ENCODE results near the gene RPS6KB2. TPM values are rescaled to one million over a fixed set of nuclear protein-coding genes. Genes with fewer than 3 reads are reported as not detected.

The RPS6KB2 gene
- total RNA-seq = 29.7 and 32.5 TPM in 2 replicates

GRCh38 chr11:67428052-67429001 is at the start of gene RPS6KB2:
Gene RPS6KB2, plus strand, starts transcription at chr11:67428494. Its CDS starts 52 bp downstream, at chr11:67428546.

GRCh38 chr11:67391304-67392182 is 36.8 kb upstream of the RPS6KB2 start, which contains the start of gene RAD9A:
Gene RAD9A, plus strand, starts transcription at chr11:67391986. Its CDS starts 59 bp downstream, at chr11:67392045.

GRCh38 chr11:67401495-67402191 is 26.7 kb upstream of the RPS6KB2 start, which contains the start of gene PPP1CA:
Gene PPP1CA, minus strand, starts transcription at chr11:67401858. Its CDS starts 76 bp downstream, at chr11:67401782.

GRCh38 chr11:67415501-67416304 is 12.6 kb upstream of the RPS6KB2 start, which contains the start of gene CARNS1:
Gene CARNS1, plus strand, starts transcription at chr11:67415678. Its CDS starts 522 bp downstream, at chr11:67416200.

GRCh38 chr11:67437082-67437808 is 9.0 kb downstream of the RPS6KB2 start, which contains the start of gene PTPRCAP:
Gene PTPRCAP, minus strand, starts transcription at chr11:67437682. Its CDS starts 63 bp downstream, at chr11:67437619.

GRCh38 chr11:67452141-67452952 is 24.1 kb downstream of the RPS6KB2 start, which contains the start of gene GPR152:
Gene GPR152, minus strand, starts transcription at chr11:67452729. Its CDS starts 5 bp downstream, at chr11:67452724.

GRCh38 chr11:67455054-67455453 is 26.8 kb downstream of the RPS6KB2 start, which contains the start of gene CABP4:
Gene CABP4, plus strand, starts transcription at chr11:67455354. Its CDS starts 70 bp downstream, at chr11:67455424.

GRCh38 chr11:67468759-67469507 is 40.6 kb downstream of the RPS6KB2 start, which contains the start of gene TMEM134:
Gene TMEM134, minus strand, starts transcription at chr11:67469251. Its CDS starts 59 bp downstream, at chr11:67469192.

GRCh38 chr11:67482827-67483798 is 54.8 kb downstream of the RPS6KB2 start, which contains the start of gene AIP:
Gene AIP, plus strand, starts transcription at chr11:67483026. Its CDS starts 133 bp downstream, at chr11:67483159.

Other genes starting within 250 kb of the RPS6KB2 start
- 34.3 and 40.1 TPM in 2 replicates for gene GRK2, start 162.0 kb upstream of the RPS6KB2 start, total RNA-seq
- gene ANKRD13D, start 139.2 kb upstream of the RPS6KB2 start, total RNA-seq = 29.1 and 54.3 TPM in 2 replicates
- 5.7 and 8.5 TPM in 2 replicates for gene SSH3, start 125.0 kb upstream of the RPS6KB2 start, total RNA-seq
- 26.4 and 47.5 TPM in 2 replicates for gene POLD4, start 74.9 kb upstream of the RPS6KB2 start, total RNA-seq
- gene CLCF1, start 54.9 kb upstream of the RPS6KB2 start, total RNA-seq = 2.7 and 3.3 TPM in 2 replicates
- 3.2 and 5.5 TPM in 2 replicates for gene RAD9A, start 36.5 kb upstream of the RPS6KB2 start, total RNA-seq
- gene PPP1CA, start 26.6 kb upstream of the RPS6KB2 start, total RNA-seq = 183 and 226 TPM in 2 replicates
- under 0.01 and 0.09 TPM in 2 replicates for gene TBC1D10C, start 24.4 kb upstream of the RPS6KB2 start, total RNA-seq
- under 0.01 and 0.09 TPM in 2 replicates for gene CARNS1, start 12.8 kb upstream of the RPS6KB2 start, total RNA-seq
- 0.18 and 0.85 TPM in 2 replicates for gene PTPRCAP, start 9.2 kb downstream of the RPS6KB2 start, total RNA-seq
- 133 and 168 TPM in 2 replicates for gene CORO1B, start 15.0 kb downstream of the RPS6KB2 start, total RNA-seq
- gene GPR152, start 24.2 kb downstream of the RPS6KB2 start, total RNA-seq = not detected in 2 replicates
- 0.45 and 1.1 TPM in 2 replicates for gene CABP4, start 26.9 kb downstream of the RPS6KB2 start, total RNA-seq
- 9.7 and 22.0 TPM in 2 replicates for gene TMEM134, start 40.8 kb downstream of the RPS6KB2 start, total RNA-seq
- gene AIP, start 54.5 kb downstream of the RPS6KB2 start, total RNA-seq = 86.3 and 135 TPM in 2 replicates
- 11.2 and 24.2 TPM in 2 replicates for gene PITPNM1, start 76.9 kb downstream of the RPS6KB2 start, total RNA-seq
- 12.7 and 13.1 TPM in 2 replicates for gene CDK2AP2, start 79.7 kb downstream of the RPS6KB2 start, total RNA-seq
- gene CABP2, start 95.0 kb downstream of the RPS6KB2 start, total RNA-seq = not detected in 2 replicates
- 850 and 1,023 TPM in 2 replicates for gene GSTP1, start 155.3 kb downstream of the RPS6KB2 start, total RNA-seq
- 192 and 205 TPM in 2 replicates for gene NDUFV1, start 178.4 kb downstream of the RPS6KB2 start, total RNA-seq
- gene NUDT8, start 201.4 kb downstream of the RPS6KB2 start, total RNA-seq = 2.4 and 6.2 TPM in 2 replicates
- gene TBX10, start 211.3 kb downstream of the RPS6KB2 start, total RNA-seq = not detected in 2 replicates
- not detected in 2 replicates for gene ACY3, start 222.2 kb downstream of the RPS6KB2 start, total RNA-seq
- gene ALDH3B2, start 246.1 kb downstream of the RPS6KB2 start, total RNA-seq = not detected in 2 replicates